ENCODE measurements around the gene ACE.
"Not testable (repeated sequence)": the region's sequence is repeated elsewhere in the genome, so short reads cannot be mapped to it uniquely, and the experiment has no call there.

ACE gene

GRCh38 chr17:63455417-63455816, 21.4 kb upstream of the ACE start:
- no peak overlapping the region for H3K9ac ChIP-seq (ENCODE audit: low read depth, low read length)
- peaks cover 16% of the 10 kb centered on the region for H3K27me3 ChIP-seq (ENCODE audit: control insufficient read depth, insufficient read depth, low read length)
- H3K4me1 ChIP-seq (ENCODE audit: control insufficient read depth, insufficient read depth, low read length), result peaks cover 9% of the 10 kb centered on the region
- no peak overlapping the region for H3K4me2 ChIP-seq (ENCODE audit: low read length)
- no peaks in the 10 kb centered on the region for H3K36me3 ChIP-seq (ENCODE audit: insufficient read depth, low read length)
- no peaks in the 10 kb centered on the region for H3K9me3 ChIP-seq (replicated peaks; ENCODE audit: low read length)
- H3K4me3 ChIP-seq (ENCODE audit: low read length), result no peak overlapping the region

GRCh38 chr17:63458478-63458877, 18.4 kb upstream of the ACE start:
- peaks cover 13% of the 10 kb centered on the region for H3K4me1 ChIP-seq (ENCODE audit: control insufficient read depth, insufficient read depth, low read length)
- H3K27me3 ChIP-seq (ENCODE audit: control insufficient read depth, insufficient read depth, low read length), result no peaks in the 10 kb centered on the region

GRCh38 chr17:63460018-63460417, 16.8 kb upstream of the ACE start:
- no peak overlapping the region for H3K4me3 ChIP-seq (ENCODE audit: low read length)
- no peak overlapping the region for H3K4me2 ChIP-seq (ENCODE audit: low read length)
- no peak overlapping the region for H3K9ac ChIP-seq (ENCODE audit: low read depth, low read length)
- H3K36me3 ChIP-seq (ENCODE audit: insufficient read depth, low read length), result no peaks in the 10 kb centered on the region
- no peaks in the 10 kb centered on the region for H3K9me3 ChIP-seq (replicated peaks; ENCODE audit: low read length)
- H3K4me1 ChIP-seq (ENCODE audit: control insufficient read depth, insufficient read depth, low read length), result peaks cover 13% of the 10 kb centered on the region
- peaks cover 2% of the 10 kb centered on the region for H3K27me3 ChIP-seq (ENCODE audit: control insufficient read depth, insufficient read depth, low read length)

More at GRCh38 chr17:63458478-63458877, 18.4 kb upstream of the ACE start:
- Histone ChIP-seq H3K36me3 (ENCODE audit: insufficient read depth, low read length) (no peaks in the 10 kb centered on the region), H3K4me2 (ENCODE audit: low read length) (no peak overlapping the region), H3K9ac (ENCODE audit: low read depth, low read length) (no peak overlapping the region), H3K4me3 (ENCODE audit: low read length) (no peak overlapping the region), H3K9me3 (replicated peaks; ENCODE audit: low read length) (no peaks in the 10 kb centered on the region)

- Histone ChIP-seq H3K36me3 (ENCODE audit: insufficient read depth, low read length) (no peaks in the 10 kb centered on the region), H3K4me2 (ENCODE audit: low read length) (no peak overlapping the region), H3K4me3 (ENCODE audit: low read length) (no peak overlapping the region), H3K9me3 (replicated peaks; ENCODE audit: low read length) (no peaks in the 10 kb centered on the region), H3K4me1 (ENCODE audit: control insufficient read depth, insufficient read depth, low read length) (peaks cover 13% of the 10 kb centered on the region), H3K27me3 (ENCODE audit: control insufficient read depth, insufficient read depth, low read length) (peaks cover 4% of the 10 kb centered on the region), H3K9ac (ENCODE audit: low read depth, low read length) (no peak overlapping the region)
Measured at GRCh38 chr17:63463771-63464170, 13.1 kb upstream of the ACE start.

GRCh38 chr17:63464691-63465236, 12.1 kb upstream of the ACE start:
- Histone ChIP-seq H3K27me3 (ENCODE audit: control insufficient read depth, insufficient read depth, low read length) (peaks cover 4% of the 10 kb centered on the region), H3K9me3 (replicated peaks; ENCODE audit: low read length) (no peaks in the 10 kb centered on the region), H3K4me1 (ENCODE audit: control insufficient read depth, insufficient read depth, low read length) (peaks cover 13% of the 10 kb centered on the region), H3K4me3 (ENCODE audit: low read length) (no peak overlapping the region), H3K36me3 (ENCODE audit: insufficient read depth, low read length) (no peaks in the 10 kb centered on the region), H3K9ac (ENCODE audit: low read depth, low read length) (no peak overlapping the region), H3K4me2 (ENCODE audit: low read length) (no peak overlapping the region)

GRCh38 chr17:63468099-63468498, 8.8 kb upstream of the ACE start:
- H3K4me1 ChIP-seq (ENCODE audit: control insufficient read depth, insufficient read depth, low read length); H3K9ac ChIP-seq (ENCODE audit: low read depth, low read length); H3K36me3 ChIP-seq (ENCODE audit: insufficient read depth, low read length); H3K9me3 ChIP-seq (replicated peaks; ENCODE audit: low read length); H3K4me2 ChIP-seq (ENCODE audit: low read length); H3K4me3 ChIP-seq (ENCODE audit: low read length): not testable (repeated sequence)
- H3K27me3 ChIP-seq (ENCODE audit: control insufficient read depth, insufficient read depth, low read length), result peaks cover 13% of the 10 kb centered on the region

GRCh38 chr17:63474174-63474573, 2.7 kb upstream of the ACE start:
- Histone ChIP-seq H3K4me3 (ENCODE audit: low read length) (no peak overlapping the region), H3K9me3 (replicated peaks; ENCODE audit: low read length) (no peaks in the 10 kb centered on the region), H3K27me3 (ENCODE audit: control insufficient read depth, insufficient read depth, low read length) (peaks cover 26% of the 10 kb centered on the region), H3K4me1 (ENCODE audit: control insufficient read depth, insufficient read depth, low read length) (peaks cover 21% of the 10 kb centered on the region), H3K4me2 (ENCODE audit: low read length) (no peak overlapping the region), H3K36me3 (ENCODE audit: insufficient read depth, low read length) (no peaks in the 10 kb centered on the region), H3K9ac (ENCODE audit: low read depth, low read length) (no peak overlapping the region)

- H3K4me1 ChIP-seq (ENCODE audit: control insufficient read depth, insufficient read depth, low read length), result peaks cover 21% of the 10 kb centered on the region
- peaks cover 26% of the 10 kb centered on the region for H3K27me3 ChIP-seq (ENCODE audit: control insufficient read depth, insufficient read depth, low read length)
- H3K9ac ChIP-seq (ENCODE audit: low read depth, low read length), result no peak overlapping the region
- H3K4me2 ChIP-seq (ENCODE audit: low read length), result no peak overlapping the region
- H3K4me3 ChIP-seq (ENCODE audit: low read length), result no peak overlapping the region
- no peaks in the 10 kb centered on the region for H3K36me3 ChIP-seq (ENCODE audit: insufficient read depth, low read length)
- H3K9me3 ChIP-seq (replicated peaks; ENCODE audit: low read length), result no peaks in the 10 kb centered on the region
Measured at GRCh38 chr17:63474586-63475460, 2.0 kb upstream of the ACE start.

- H3K4me3 ChIP-seq (ENCODE audit: low read length), result no peak overlapping the region
Measured at GRCh38 chr17:63475491-63476412, 1.1 kb upstream of the ACE start.

GRCh38 chr17:63476459-63476853, 405 bp upstream of the ACE start:
- H3K27me3 ChIP-seq (ENCODE audit: control insufficient read depth, insufficient read depth, low read length), result peaks cover 20% of the 10 kb centered on the region
- peaks cover 21% of the 10 kb centered on the region for H3K4me1 ChIP-seq (ENCODE audit: control insufficient read depth, insufficient read depth, low read length)
- H3K4me2 ChIP-seq (ENCODE audit: low read length), result peak overlapping the region; percentile 96
- H3K9ac ChIP-seq (ENCODE audit: low read depth, low read length), result no peak overlapping the region
- peak overlapping the region; percentile 71 for H3K4me3 ChIP-seq (ENCODE audit: low read length)
- H3K36me3 ChIP-seq (ENCODE audit: insufficient read depth, low read length), result no peaks in the 10 kb centered on the region
- H3K9me3 ChIP-seq (replicated peaks; ENCODE audit: low read length), result no peaks in the 10 kb centered on the region

More at GRCh38 chr17:63475491-63476412, 1.1 kb upstream of the ACE start:
- no peaks in the 10 kb centered on the region for H3K36me3 ChIP-seq (ENCODE audit: insufficient read depth, low read length)
- H3K27me3 ChIP-seq (ENCODE audit: control insufficient read depth, insufficient read depth, low read length), result peaks cover 20% of the 10 kb centered on the region
- H3K4me2 ChIP-seq (ENCODE audit: low read length), result no peak overlapping the region
- H3K9me3 ChIP-seq (replicated peaks; ENCODE audit: low read length), result no peaks in the 10 kb centered on the region
- H3K4me1 ChIP-seq (ENCODE audit: control insufficient read depth, insufficient read depth, low read length), result peaks cover 21% of the 10 kb centered on the region
- no peak overlapping the region for H3K9ac ChIP-seq (ENCODE audit: low read depth, low read length)

Measured in skeletal muscle satellite cell (primary cell).